GM19438 (cell line): ENCODE results near the gene NME4.
"Not testable (repeated sequence)": the region's sequence is repeated elsewhere in the genome, so short reads cannot be mapped to it uniquely, and the experiment has no call there.

Experiments
- ATAC-seq: cut with Tn5 transposase; IDR thresholded peaks from one replicate; pipeline ENCODE4 v1.9.1; 2021; ENCODE audit warnings: low read depth; ENCODE audit not compliant: unreplicated experiment

Gene NME4

DNA sequence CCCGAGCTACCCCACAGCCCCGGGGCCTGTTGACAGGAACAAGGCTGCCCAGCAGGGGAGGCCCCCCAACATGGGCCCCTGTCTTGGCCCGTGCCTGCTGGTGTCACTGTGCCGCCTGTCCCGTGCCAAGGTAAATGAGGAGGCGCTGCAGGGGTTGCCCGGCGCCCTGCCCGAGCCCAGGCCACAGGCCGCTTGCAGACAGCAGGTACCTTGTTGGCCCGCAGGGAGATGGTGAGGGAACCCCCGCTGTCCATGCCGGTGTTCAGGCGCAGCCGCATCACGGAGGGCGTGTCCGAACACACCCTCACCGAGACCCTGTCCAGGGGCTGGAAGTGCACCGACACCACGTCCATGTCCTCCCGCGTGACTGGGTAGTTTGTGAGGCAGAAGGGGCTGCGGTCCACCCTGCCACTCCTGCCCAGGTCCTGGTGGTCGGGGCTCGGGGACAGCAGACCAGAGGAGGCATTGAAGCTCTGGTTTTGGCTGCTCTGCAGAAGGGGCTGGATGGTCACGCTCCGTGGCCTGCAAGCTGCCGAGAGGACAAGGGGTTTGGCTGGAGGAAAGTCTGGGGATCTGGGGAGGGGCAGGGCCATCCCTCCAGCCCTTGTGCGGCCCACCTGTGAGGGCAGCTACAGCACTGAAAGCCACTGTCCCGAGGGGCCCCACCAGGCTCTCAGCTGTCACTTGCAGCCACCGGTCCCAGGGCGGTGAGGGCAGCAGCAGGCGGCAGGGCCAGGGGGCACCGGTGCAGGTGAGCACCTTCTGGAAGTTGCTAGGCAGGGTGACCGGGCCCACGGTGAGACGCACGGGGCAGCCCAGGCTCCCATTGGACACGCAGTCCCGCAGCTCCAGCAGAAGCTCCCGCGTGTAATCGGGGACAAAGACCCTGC is 20.8 kb upstream of the NME4 start:
- ATAC-seq: no peak

GRCh38 chr16:376817-377418 is 20.1 kb upstream of the NME4 start:
- ATAC-seq: no peak

DNA sequence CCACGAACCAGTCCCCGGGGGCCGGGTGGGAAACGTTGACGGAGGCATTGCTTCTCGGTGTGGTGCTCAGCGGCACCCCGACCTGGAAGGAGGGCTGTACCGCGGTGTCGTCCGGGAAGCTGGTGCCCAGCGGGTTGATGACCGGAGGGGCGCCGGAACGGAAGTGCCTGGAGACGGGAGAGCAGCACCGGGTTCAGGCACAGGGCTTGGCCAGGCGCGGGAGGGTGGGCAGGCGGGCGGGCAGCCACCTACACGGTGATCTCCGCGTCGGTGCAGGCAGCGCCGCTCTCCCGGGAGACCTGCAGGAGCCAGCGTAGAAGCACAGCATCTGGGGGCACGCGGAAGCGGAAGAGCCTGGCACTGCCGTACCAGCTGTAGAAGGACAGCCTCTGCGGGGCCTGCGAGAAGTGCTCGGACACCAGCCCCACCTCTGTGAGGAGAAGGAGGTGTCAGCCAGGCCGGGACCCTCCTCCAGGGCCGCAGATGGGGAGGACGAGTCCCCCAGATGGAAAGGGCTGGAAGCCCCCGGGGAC is 19.5 kb upstream of the NME4 start:
- ATAC-seq: no peak

DNA sequence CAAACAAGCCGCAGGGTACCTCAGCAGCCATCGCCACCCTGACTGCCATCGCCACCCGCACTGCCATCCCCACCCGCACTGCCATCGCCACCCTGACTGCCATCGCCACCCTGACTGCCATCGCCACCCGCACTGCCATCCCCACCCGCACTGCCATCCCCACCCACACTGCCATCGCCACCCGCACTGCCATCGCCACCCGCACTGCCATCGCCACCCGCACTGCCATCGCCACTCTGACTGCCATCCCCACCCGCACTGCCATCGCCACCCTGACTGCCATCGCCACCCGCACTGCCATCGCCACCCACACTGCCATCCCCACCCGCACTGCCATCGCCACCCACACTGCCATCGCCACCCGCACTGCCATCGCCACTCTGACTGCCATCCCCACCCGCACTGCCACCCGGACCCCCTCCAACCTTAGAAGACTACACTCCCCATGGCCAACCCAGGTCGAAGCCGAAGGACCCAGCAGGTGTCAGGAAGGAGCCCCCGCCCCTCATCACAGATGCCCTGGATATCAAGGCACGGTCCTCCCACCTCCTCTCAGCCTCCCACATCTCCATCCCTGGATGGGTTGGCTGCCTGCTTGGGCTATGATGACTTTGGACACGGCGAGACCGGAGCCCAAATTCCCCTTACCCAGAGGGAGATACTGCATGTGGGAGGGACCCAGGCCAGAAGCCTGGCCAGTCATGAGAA is 18.7 kb upstream of the NME4 start:
- not testable (repeated sequence) for ATAC-seq

GRCh38 chr16:378821-379182 is 18.2 kb upstream of the NME4 start:
- ATAC-seq: no peak

- ATAC-seq: no peak
Observed at GRCh38 chr16:379183-379960, 17.6 kb upstream of the NME4 start.

GRCh38 chr16:379961-380761 is 16.8 kb upstream of the NME4 start:
- no peak for ATAC-seq

DNA sequence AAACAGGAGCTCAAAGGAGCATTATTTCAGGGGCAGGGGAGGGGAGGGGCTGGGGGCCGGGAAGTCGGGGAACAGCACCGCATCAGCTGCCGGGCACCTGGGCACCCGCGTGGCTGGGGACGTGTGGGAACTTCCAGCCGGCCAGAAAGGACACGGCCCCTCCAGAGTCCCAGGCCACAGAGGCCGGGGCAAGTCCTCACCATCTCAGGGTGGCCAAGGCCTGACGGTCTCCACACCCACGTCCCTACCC is 16.3 kb upstream of the NME4 start:
- ATAC-seq: no peak

- peak; percentile 13 for ATAC-seq
Observed at GRCh38 chr16:381012-381788, 15.8 kb upstream of the NME4 start.

- peak; percentile 58 for ATAC-seq
Observed at GRCh38 chr16:381789-382717, 14.9 kb upstream of the NME4 start, which contains the start of gene PGAP6. Gene PGAP6 (minus strand): TSS chr16:381978. CDS start chr16:381821, 157 bp downstream.

- no peak for ATAC-seq
Observed at GRCh38 chr16:383326-384051, 13.5 kb upstream of the NME4 start.

DNA sequence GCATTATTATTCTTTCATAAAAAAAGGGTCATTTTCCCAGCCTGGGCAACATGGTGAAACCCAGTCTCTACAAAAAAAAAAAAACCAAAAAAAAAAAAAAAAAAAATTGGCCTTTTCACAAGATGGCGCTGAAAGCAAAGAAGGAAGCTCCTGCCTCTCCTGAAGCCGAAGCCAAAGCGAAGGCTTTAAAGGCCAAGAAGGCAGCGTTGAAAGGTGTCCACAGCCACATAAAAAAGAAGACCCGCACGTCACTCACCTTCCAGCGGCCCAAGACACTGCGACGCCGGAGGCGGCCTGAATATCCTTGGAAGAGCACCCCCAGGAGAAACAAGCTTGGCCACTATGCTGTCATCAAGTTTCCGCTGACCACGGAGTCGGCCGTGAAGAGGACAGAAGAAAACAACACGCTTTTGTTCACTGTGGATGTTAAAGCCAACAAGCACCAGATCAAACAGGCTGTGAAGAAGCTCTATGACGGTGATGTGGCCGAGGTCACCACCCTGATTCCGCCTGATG is 10.3 kb upstream of the NME4 start:
- ATAC-seq: no peak

DNA sequence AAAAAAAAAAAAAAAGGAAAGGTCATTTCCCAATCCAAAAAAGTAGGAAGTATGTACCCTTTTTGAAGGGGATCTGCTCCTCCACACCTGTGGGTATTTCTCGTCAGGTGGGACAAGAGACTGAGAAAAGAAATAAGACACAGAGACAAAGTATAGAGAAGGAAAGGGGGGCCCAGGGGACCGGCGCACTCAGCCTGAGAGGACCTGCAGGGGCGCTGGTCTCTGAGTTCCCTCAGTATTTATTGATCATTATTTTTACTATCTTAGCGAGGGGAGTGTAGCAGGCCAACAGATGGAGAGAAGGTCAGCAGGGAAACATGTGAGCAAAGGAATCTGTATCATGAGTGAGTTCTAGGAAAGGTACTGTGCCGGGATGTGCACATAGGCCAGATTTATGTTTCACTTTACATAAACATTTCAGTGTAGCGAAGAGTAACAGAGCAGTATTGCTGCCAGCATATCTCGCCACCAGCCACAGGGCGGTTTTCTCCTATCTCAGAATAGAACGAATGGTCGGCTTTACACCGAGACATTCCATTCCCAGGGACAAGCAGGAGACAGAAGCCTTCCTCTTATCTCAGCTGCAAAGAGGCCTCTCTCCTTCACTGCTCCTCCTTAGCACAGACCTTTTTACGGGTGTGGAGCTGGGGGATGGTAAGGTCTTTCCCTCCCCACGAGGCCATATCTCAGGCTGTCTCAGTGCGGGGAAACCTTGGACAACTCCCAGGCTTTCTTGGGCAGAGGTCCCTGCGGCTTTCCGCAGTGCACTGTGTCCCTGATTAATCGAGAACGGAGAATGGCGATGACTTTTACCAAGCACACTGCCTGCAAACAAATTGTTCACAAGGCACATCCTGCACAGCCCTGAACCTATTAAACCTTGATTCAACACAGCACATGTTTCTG is 9.0 kb upstream of the NME4 start:
- ATAC-seq: not testable (repeated sequence)

- no peak for ATAC-seq
Observed at GRCh38 chr16:389352-389751, 7.6 kb upstream of the NME4 start.

DNA sequence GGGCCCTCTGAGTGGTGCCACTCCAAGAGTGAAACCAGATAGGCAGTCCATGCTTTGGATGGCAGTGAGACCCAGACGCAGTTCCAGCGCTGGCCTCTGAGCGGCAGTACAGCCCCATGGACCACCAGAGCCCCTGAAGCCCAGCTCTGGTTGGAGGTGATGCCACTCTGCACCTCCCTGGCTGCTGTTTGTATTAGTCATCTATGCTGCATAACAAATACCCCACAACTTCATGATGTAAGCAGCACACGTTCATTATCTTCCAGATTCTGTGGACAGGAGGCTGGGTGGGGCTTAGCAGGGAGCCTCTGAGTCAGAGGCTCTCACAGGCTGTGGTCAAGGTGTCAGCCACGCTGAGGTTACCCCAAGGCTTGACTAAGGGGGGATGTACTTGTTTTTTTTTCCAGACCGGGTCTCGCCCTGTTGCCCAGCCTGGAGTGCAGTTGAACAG is 5.1 kb upstream of the NME4 start:
- ATAC-seq: no peak

DNA sequence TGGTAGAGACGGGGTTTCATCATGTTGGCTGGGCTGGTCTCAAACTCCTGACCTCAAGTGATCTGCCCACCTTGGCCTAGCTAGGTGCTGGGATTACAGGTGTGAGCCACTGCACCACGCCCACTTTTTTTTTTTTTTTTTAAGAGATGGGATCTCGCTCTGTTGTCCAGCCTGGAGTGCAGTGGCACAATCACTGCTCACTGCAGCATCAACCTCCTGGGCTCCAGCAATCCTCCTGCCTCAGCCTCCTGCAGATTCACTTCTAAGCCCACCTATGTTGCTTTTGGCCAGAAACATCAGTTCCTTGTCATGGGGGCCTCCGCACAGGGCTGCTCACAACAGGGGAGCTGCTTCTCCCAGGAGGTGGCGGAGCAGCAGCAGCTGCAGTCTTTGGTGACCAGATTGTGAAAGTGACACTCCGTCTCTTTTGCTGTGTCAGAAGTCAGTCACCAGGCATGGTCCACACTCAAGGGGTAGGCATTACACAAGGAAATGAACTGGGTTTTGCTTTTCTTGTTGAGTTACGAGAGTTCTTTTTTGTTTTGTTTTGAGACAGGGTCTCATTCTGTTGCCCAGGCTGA is 4.5 kb upstream of the NME4 start:
- ATAC-seq: no peak
